Measurements from ENCODE around the gene EIF4E2.

The EIF4E2 gene

GRCh38 chr2:232604535-232604934 is 54.0 kb downstream of the EIF4E2 start:
- no peak for DNase-seq

- no peak for DNase-seq
Observed at GRCh38 chr2:232607011-232607410, 56.5 kb downstream of the EIF4E2 start.

GRCh38 chr2:232609607-232610006 is 59.1 kb downstream of the EIF4E2 start:
- DNase-seq: no peak

GRCh38 chr2:232610081-232610480 is 59.6 kb downstream of the EIF4E2 start:
- DNase-seq: no peak

GRCh38 chr2:232611061-232611460 is 60.6 kb downstream of the EIF4E2 start:
- no peak for DNase-seq

GRCh38 chr2:232611559-232612218 is 61.2 kb downstream of the EIF4E2 start:
- peak; percentile 65 for DNase-seq

GRCh38 chr2:232613538-232614134 is 63.1 kb downstream of the EIF4E2 start:
- no peak for DNase-seq

- no peak for DNase-seq
Observed at GRCh38 chr2:232615339-232615738, 64.8 kb downstream of the EIF4E2 start.

Measured in activated CD4-positive, alpha-beta T cell treated with anti-CD3 and anti-CD28 coated beads, Interleukin-2, amount 50 U/mL, for 1 hour (primary cell).